ENCODE data around the gene SPANXN5. TPM values are rescaled to one million over a fixed set of nuclear protein-coding genes. Genes with fewer than 3 reads are reported as not detected.
"Not testable (repeated sequence)": the region's sequence is repeated elsewhere in the genome, so short reads cannot be mapped to it uniquely, and the experiment has no call there.

SPANXN5 gene, protein sequence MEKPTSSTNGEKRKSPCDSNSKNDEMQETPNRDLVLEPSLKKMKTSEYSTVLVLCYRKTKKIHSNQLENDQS
- total RNA-seq = not detected

GRCh38 chrX:52797327-52797726 lies at the start of gene SPANXN5:
TSS of gene SPANXN5 (minus strand) at chrX:52797427. CDS start at chrX:52797348, 79 bp downstream.
- ATAC-seq, H3K27me3 ChIP-seq: not testable (repeated sequence)
- 79% methylated on average over 2 of the region's 2 CpGs; no CpG with 5 or more reads in 1 of the 2 donors for WGBS, 2 donors (ENCODE audit: low coverage in 1 of 2)

DNA sequence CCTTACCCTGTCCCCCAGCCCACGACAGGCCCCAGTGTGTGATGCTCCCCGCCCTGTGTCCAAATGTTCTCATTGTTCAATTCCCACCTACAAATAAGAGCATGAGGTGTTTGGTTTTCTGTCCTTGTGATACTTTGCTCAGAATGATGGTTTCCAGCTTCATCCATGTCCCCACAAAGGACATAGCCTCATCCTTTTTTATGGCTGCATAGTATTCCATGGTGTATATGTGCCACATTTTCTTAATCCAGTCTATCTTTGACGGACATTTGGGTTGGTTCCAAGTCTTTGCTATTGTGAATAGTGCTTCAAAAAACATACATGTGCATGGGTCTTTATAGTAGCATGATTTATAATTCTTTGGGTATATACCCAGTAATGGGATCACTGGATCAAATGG lies 46.4 kb upstream of the SPANXN5 start:
- not testable (repeated sequence) for H3K4me1 ChIP-seq, H3K9me3 ChIP-seq, H3K27me3 ChIP-seq, ATAC-seq, H3K4me3 ChIP-seq, H3K36me3 ChIP-seq, H3K27ac ChIP-seq
- 78 to 85% methylated on average over 3 of the region's 3 CpGs for WGBS, 2 donors (ENCODE audit: low coverage in 1 of 2)

More at GRCh38 chrX:52797327-52797726, at the start of gene SPANXN5:
- H3K9me3 ChIP-seq, H3K36me3 ChIP-seq, H3K4me1 ChIP-seq, H3K4me3 ChIP-seq, H3K27ac ChIP-seq: not testable (repeated sequence)

GRCh38 chrX:52839137-52839536 lies 41.9 kb upstream of the SPANXN5 start:
- no peaks in the 10 kb centered on the region for H3K4me1 ChIP-seq
- WGBS, 2 donors (ENCODE audit: low coverage in 1 of 2) = 56 to 79% methylated on average over 2 of the region's 2 CpGs
- TF ChIP-seq, protein P1, sequence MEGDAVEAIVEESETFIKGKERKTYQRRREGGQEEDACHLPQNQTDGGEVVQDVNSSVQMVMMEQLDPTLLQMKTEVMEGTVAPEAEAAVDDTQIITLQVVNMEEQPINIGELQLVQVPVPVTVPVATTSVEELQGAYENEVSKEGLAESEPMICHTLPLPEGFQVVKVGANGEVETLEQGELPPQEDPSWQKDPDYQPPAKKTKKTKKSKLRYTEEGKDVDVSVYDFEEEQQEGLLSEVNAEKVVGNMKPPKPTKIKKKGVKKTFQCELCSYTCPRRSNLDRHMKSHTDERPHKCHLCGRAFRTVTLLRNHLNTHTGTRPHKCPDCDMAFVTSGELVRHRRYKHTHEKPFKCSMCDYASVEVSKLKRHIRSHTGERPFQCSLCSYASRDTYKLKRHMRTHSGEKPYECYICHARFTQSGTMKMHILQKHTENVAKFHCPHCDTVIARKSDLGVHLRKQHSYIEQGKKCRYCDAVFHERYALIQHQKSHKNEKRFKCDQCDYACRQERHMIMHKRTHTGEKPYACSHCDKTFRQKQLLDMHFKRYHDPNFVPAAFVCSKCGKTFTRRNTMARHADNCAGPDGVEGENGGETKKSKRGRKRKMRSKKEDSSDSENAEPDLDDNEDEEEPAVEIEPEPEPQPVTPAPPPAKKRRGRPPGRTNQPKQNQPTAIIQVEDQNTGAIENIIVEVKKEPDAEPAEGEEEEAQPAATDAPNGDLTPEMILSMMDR (IDR thresholded peaks at IDR 0.05) = no peak
- no peak for TF ChIP-seq POLR2AphosphoS5 (IDR thresholded peaks at IDR 0.05)
- no peak for TF ChIP-seq POLR2A (IDR thresholded peaks at IDR 0.05)
- TF ChIP-seq EP300 (IDR thresholded peaks at IDR 0.05) = no peak
- H3K9me3 ChIP-seq = no peaks in the 10 kb centered on the region
- no peak overlapping the region for H3K4me3 ChIP-seq
- H3K27ac ChIP-seq = no peak overlapping the region
- H3K36me3 ChIP-seq = no peaks in the 10 kb centered on the region
- no peak for ATAC-seq
- no peaks in the 10 kb centered on the region for H3K27me3 ChIP-seq

- Histone ChIP-seq H3K4me3 (no peak overlapping the region), H3K9me3 (no peaks in the 10 kb centered on the region), H3K27me3 (no peaks in the 10 kb centered on the region), H3K4me1 (no peaks in the 10 kb centered on the region), H3K27ac (no peak overlapping the region), H3K36me3 (no peaks in the 10 kb centered on the region)
- ATAC-seq = no peak
- TF ChIP-seq POLR2A (IDR thresholded peaks at IDR 0.05) (no peak), EP300 (IDR thresholded peaks at IDR 0.05) (no peak), POLR2AphosphoS5 (IDR thresholded peaks at IDR 0.05) (no peak)
- TF ChIP-seq, protein P1 (IDR thresholded peaks at IDR 0.05) = no peak
- WGBS, 2 donors (ENCODE audit: low coverage in 1 of 2) = 40% methylated on average over 1 of the region's 3 CpGs; no CpG with 5 or more reads in 1 of the 2 donors
Measured at GRCh38 chrX:52830551-52830950, 33.3 kb upstream of the SPANXN5 start.

GRCh38 chrX:52824608-52825007 lies 27.4 kb upstream of the SPANXN5 start:
- TF ChIP-seq POLR2A (IDR thresholded peaks at IDR 0.05) (no peak), POLR2AphosphoS5 (IDR thresholded peaks at IDR 0.05) (no peak), EP300 (IDR thresholded peaks at IDR 0.05) (no peak)
- TF ChIP-seq, protein P1 (IDR thresholded peaks at IDR 0.05) = no peak
- no peaks in the 10 kb centered on the region for H3K9me3 ChIP-seq
- H3K4me3 ChIP-seq = no peak overlapping the region
- 61 to 85% methylated on average over 2 of the region's 2 CpGs for WGBS, 2 donors (ENCODE audit: low coverage in 1 of 2)
- no peaks in the 10 kb centered on the region for H3K36me3 ChIP-seq
- H3K27me3 ChIP-seq = no peaks in the 10 kb centered on the region
- H3K27ac ChIP-seq = no peak overlapping the region
- no peaks in the 10 kb centered on the region for H3K4me1 ChIP-seq
- no peak for ATAC-seq

DNA sequence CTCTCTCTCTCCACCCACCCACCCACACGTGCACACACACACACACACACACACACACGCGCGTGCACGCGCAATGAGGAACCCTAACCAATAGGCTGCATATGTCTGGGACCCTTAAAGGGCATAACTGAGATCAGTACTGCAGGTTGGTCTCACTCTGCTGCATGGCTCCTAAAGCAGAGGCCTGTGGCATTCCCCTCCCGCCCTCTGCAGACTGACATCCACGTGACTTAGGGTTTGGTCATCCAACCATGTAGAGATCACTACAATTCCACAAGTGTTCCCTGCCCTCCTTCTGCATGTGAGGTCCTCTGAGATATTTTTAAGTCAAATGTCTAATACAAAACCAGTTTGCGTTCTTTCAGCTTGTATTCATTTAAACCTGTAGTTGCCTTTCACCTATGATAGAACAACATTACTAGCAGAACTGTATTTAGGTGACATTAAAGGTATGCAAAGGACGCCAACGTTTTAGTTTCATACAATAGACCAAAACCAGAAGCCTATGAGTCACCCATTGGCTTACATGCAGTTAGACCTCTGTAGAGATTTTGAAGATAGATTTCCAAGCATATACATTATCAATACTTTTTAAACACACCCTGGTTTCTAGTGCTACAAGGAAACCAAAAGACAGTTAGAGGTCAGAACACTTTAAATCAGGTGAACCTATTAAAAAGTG lies 24.0 kb upstream of the SPANXN5 start:
- no peak for TF ChIP-seq EP300 (IDR thresholded peaks at IDR 0.05)
- H3K9me3 ChIP-seq = no peaks in the 10 kb centered on the region
- 64 to 67% methylated on average over 2 to 5 of the region's 11 CpGs for WGBS, 2 donors (ENCODE audit: low coverage in 1 of 2)
- no peaks in the 10 kb centered on the region for H3K27me3 ChIP-seq
- no peak overlapping the region for H3K27ac ChIP-seq
- no peak for ATAC-seq
- H3K4me1 ChIP-seq = no peaks in the 10 kb centered on the region
- H3K36me3 ChIP-seq = no peaks in the 10 kb centered on the region
- H3K4me3 ChIP-seq = no peak overlapping the region
